Measurements from ENCODE around the gene DPPA3.
"Not testable (repeated sequence)": the region's sequence is repeated elsewhere in the genome, so short reads cannot be mapped to it uniquely, and the experiment has no call there.

The DPPA3 gene

GRCh38 chr12:7711133-7711532, at the start of gene DPPA3:
DPPA3 (plus strand) TSS chr12:7711433; CDS start chr12:7711571, 138 bp downstream.
- no peak for DNase-seq

- no peak for DNase-seq
These were observed 49.5 kb upstream of the DPPA3 start for GRCh38 chr12:7661741-7662140.

GRCh38 chr12:7666595-7666994, 44.6 kb upstream of the DPPA3 start:
- DNase-seq: no peak

- DNase-seq: no peak
These were observed 44.1 kb upstream of the DPPA3 start for GRCh38 chr12:7667125-7667524.

- no peak for DNase-seq
These were observed 43.1 kb upstream of the DPPA3 start for GRCh38 chr12:7668171-7668570.

- not testable (repeated sequence) for DNase-seq
These were observed 35.8 kb upstream of the DPPA3 start for GRCh38 chr12:7675455-7675854.

- peak; percentile 1 for DNase-seq
These were observed 33.8 kb upstream of the DPPA3 start for GRCh38 chr12:7677432-7677888.

- DNase-seq: no peak
These were observed 32.5 kb upstream of the DPPA3 start for GRCh38 chr12:7678744-7679143.

GRCh38 chr12:7679251-7680045, 31.8 kb upstream of the DPPA3 start:
- no peak for DNase-seq

GRCh38 chr12:7681535-7681934, 29.7 kb upstream of the DPPA3 start:
- no peak for DNase-seq

- DNase-seq: no peak
These were observed 17.4 kb upstream of the DPPA3 start for GRCh38 chr12:7693793-7694192.

- no peak for DNase-seq
These were observed 16.5 kb upstream of the DPPA3 start for GRCh38 chr12:7694556-7695236.

- no peak for DNase-seq
These were observed 16.0 kb upstream of the DPPA3 start for GRCh38 chr12:7695237-7695560.

- DNase-seq: no peak
These were observed 15.6 kb upstream of the DPPA3 start, which contains the start of gene GDF3 for GRCh38 chr12:7695566-7696197. GDF3 (minus strand) TSS chr12:7695775; CDS start chr12:7695728, 47 bp downstream.

GRCh38 chr12:7705846-7706245, 5.4 kb upstream of the DPPA3 start:
- no peak for DNase-seq

- DNase-seq: no peak
These were observed 1.1 kb upstream of the DPPA3 start for GRCh38 chr12:7709969-7710675.

GRCh38 chr12:7712841-7713442, 1.7 kb downstream of the DPPA3 start:
- no peak for DNase-seq

- no peak for DNase-seq
These were observed 5.1 kb downstream of the DPPA3 start for GRCh38 chr12:7716381-7716780.

- no peak for DNase-seq
These were observed 8.9 kb downstream of the DPPA3 start for GRCh38 chr12:7719946-7720730.

- no peak for DNase-seq
These were observed 12.7 kb downstream of the DPPA3 start for GRCh38 chr12:7723926-7724325.

- DNase-seq: no peak
These were observed 18.5 kb downstream of the DPPA3 start for GRCh38 chr12:7729746-7730145.

- not testable (repeated sequence) for DNase-seq
These were observed 19.8 kb downstream of the DPPA3 start for GRCh38 chr12:7730984-7731383.

Measured in NCI-H2227 treated with DMSO at 0.1 percent for 48 hours (cell line).